Neural cell (in vitro differentiated cells): ENCODE results near the gene SYVN1. TPM values are rescaled to one million over a fixed set of nuclear protein-coding genes. Genes with fewer than 3 reads are reported as not detected.

ENCODE experiments used
- H2AFZ ChIP-seq: fragments of 200-600, 300-800 bp; sonication (generic), shearing (Covaris generic); 2 replicates; pipeline ENCODE4 v1.6.0; 2014; ENCODE audit warnings: low read depth, mild to moderate bottlenecking, antibody characterized with exemption, low read length, moderate library complexity
- H3F3A ChIP-seq: fragments of 200-600 bp; shearing (Covaris generic); 2 replicates; pipeline ENCODE4 v1.6.1; 2016; ENCODE audit warnings: mild to moderate bottlenecking, moderate library complexity, mixed read lengths, antibody characterized with exemption, low read length; ENCODE audit not compliant: insufficient read depth, poor library complexity, severe bottlenecking
- H3K27ac ChIP-seq: fragments of 200-600, 300-800 bp; sonication (generic), shearing (Covaris generic); 2 replicates; pipeline ENCODE4 v1.5.1; 2014; ENCODE audit warnings: mild to moderate bottlenecking, low read length, moderate library complexity
- H3K27me3 ChIP-seq: fragments of 300-800, 200-600 bp; sonication (generic), shearing (Covaris generic); 2 replicates; pipeline ENCODE4 v1.6.0; 2014; ENCODE audit warnings: mild to moderate bottlenecking, low read depth, low read length, moderate library complexity; ENCODE audit not compliant: insufficient read depth
- H3K36me3 ChIP-seq: fragments of 300-800, 200-600 bp; sonication (generic), shearing (Covaris generic); 2 replicates; pipeline ENCODE4 v1.5.1; 2014; ENCODE audit warnings: mild to moderate bottlenecking, antibody characterized with exemption, low read length, moderate library complexity; ENCODE audit not compliant: insufficient read depth
- H3K4me2 ChIP-seq: fragments of 300-800, 200-600 bp; sonication (generic), shearing (Covaris generic); 2 replicates; pipeline ENCODE4 v1.6.0; 2014; ENCODE audit warnings: mild to moderate bottlenecking, low read length
- H3K4me3 ChIP-seq: fragments of 300-800, 200-600 bp; sonication (generic), shearing (Covaris generic); 2 replicates; pipeline ENCODE4 v1.5.1; 2014; ENCODE audit warnings: mild to moderate bottlenecking, low read length, moderate library complexity
- H3K79me2 ChIP-seq: fragments of 200-600 bp; shearing (Covaris generic); replicated peaks from 2 replicates; pipeline ENCODE4 v1.6.0; 2014; ENCODE audit warnings: mild to moderate bottlenecking, low read length, moderate library complexity; ENCODE audit not compliant: insufficient read depth
- H3K9ac ChIP-seq: fragments of 300-800, 200-600 bp; sonication (generic), shearing (Covaris generic); 2 replicates; pipeline ENCODE4 v1.6.1; 2016; ENCODE audit warnings: mild to moderate bottlenecking, low read length, mixed read lengths
- H3K9me2 ChIP-seq: fragments of 200-600 bp; shearing (Covaris generic); 2 replicates; pipeline ENCODE4 v1.6.1; 2016; ENCODE audit warnings: mild to moderate bottlenecking, low read length, mixed read lengths; ENCODE audit not compliant: insufficient read depth
- H3K9me3 ChIP-seq: fragments of 200-600, 300-800 bp; sonication (generic), shearing (Covaris generic); 2 replicates; pipeline ENCODE4 v1.6.1; 2016; ENCODE audit warnings: mild to moderate bottlenecking, mixed run types, low read length, moderate library complexity, mixed read lengths
- H4K20me1 ChIP-seq: fragments of 200-600 bp; shearing (Covaris generic); 2 replicates; pipeline ENCODE4 v1.6.1; 2016; ENCODE audit warnings: mild to moderate bottlenecking, mixed run types; ENCODE audit not compliant: insufficient read depth
- EP300 ChIP-seq: fragments of 450-650 bp; conservative IDR thresholded peaks from 2 replicates; pipeline ENCODE4 v1.6.1; 2014; ENCODE audit warnings: antibody characterized with exemption, mild to moderate bottlenecking, moderate library complexity; ENCODE audit not compliant: poor library complexity, severe bottlenecking
- EZH2 ChIP-seq: fragments of 200-600, 300-800 bp; shearing (Covaris generic), sonication (generic); IDR thresholded peaks from 2 replicates; pipeline ENCODE4 v1.6.1; 2014; ENCODE audit warnings: antibody characterized with exemption, low read length, borderline replicate concordance, mild to moderate bottlenecking; ENCODE audit not compliant: insufficient read depth, poor library complexity, severe bottlenecking
- MXI1 ChIP-seq: fragments of 450-650 bp; conservative IDR thresholded peaks from 2 replicates; pipeline ENCODE4 v1.6.1; 2014; ENCODE audit warnings: antibody characterized with exemption, mild to moderate bottlenecking; ENCODE audit not compliant: poor library complexity, severe bottlenecking
- POLR2AphosphoS5 ChIP-seq: IDR thresholded peaks from 2 replicates; pipeline ENCODE4 v1.6.1; 2012
- RAD21 ChIP-seq: fragments of 450-650 bp; conservative IDR thresholded peaks from 2 replicates; pipeline ENCODE4 v1.6.1; 2014; ENCODE audit warnings: antibody characterized with exemption, mild to moderate bottlenecking, moderate library complexity
- SMC3 ChIP-seq: fragments of 450-650 bp; conservative IDR thresholded peaks from 2 replicates; pipeline ENCODE4 v1.6.1; 2014; ENCODE audit warnings: antibody characterized with exemption, mild to moderate bottlenecking, moderate library complexity; ENCODE audit not compliant: poor library complexity
- TAF1 ChIP-seq: IDR thresholded peaks from 2 replicates; pipeline ENCODE4 v1.6.1; 2012; ENCODE audit warnings: low read depth
- polyA plus RNA-seq: library from polyadenylated mRNA; depleted of rRNA; stranded (reverse); fragments of >200 nt; gene quantifications from 2 replicates; pipeline ENCODE4 v1.2.3, GENCODE V29; 2014
- TF ChIP-seq, protein P1 (sequence below): fragments of 450-650 bp; IDR thresholded peaks from 2 replicates; pipeline ENCODE4 v1.5.1; 2014; ENCODE audit warnings: antibody characterized with exemption, mild to moderate bottlenecking, moderate library complexity; ENCODE audit not compliant: poor library complexity, severe bottlenecking
- TF ChIP-seq, protein P2 (sequence below): IDR thresholded peaks from 2 replicates; pipeline ENCODE4 v1.6.1; 2012; ENCODE audit warnings: borderline replicate concordance

SYVN1 gene
- polyA plus RNA-seq, 1 donor from 2014 or later = 12.8 TPM

DNA sequence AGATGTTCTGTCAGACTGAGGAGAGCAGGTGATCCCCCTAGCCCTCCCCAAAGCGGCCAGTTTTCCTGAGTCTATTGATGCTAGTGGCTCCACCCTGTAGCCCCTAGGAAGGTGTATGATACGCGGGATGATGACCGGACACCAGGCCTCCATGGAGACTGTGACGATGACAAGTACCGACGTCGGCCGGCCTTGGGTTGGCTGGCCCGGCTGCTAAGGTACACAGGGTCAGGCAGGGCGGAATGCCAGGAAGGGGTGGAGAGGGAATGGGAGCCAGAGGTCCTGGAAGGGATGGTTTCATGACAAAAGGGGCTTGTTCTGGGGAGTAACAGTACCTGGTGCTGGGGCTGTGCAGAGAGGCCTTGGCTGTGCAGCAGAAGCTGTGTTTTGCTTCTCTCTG lies 47.1 kb downstream of the SYVN1 start:
- Histone ChIP-seq H3K27me3 (no peaks in the 10 kb centered on the region), H3F3A (no peaks in the 10 kb centered on the region), H4K20me1 (no peaks in the 10 kb centered on the region), H3K79me2 (peaks cover 23% of the 10 kb centered on the region), H2AFZ (no peak overlapping the region), H3K9ac (no peak overlapping the region), H3K4me3 (no peak overlapping the region), H3K4me2 (no peak overlapping the region), H3K9me3 (no peaks in the 10 kb centered on the region), H3K9me2 (no peaks in the 10 kb centered on the region), H3K27ac (no peak overlapping the region), H3K36me3 (no peaks in the 10 kb centered on the region)
- TF ChIP-seq EP300 (no peak), TAF1 (no peak), EZH2 (no peak), MXI1 (no peak), POLR2AphosphoS5 (no peak)
- TF ChIP-seq, protein P1, sequence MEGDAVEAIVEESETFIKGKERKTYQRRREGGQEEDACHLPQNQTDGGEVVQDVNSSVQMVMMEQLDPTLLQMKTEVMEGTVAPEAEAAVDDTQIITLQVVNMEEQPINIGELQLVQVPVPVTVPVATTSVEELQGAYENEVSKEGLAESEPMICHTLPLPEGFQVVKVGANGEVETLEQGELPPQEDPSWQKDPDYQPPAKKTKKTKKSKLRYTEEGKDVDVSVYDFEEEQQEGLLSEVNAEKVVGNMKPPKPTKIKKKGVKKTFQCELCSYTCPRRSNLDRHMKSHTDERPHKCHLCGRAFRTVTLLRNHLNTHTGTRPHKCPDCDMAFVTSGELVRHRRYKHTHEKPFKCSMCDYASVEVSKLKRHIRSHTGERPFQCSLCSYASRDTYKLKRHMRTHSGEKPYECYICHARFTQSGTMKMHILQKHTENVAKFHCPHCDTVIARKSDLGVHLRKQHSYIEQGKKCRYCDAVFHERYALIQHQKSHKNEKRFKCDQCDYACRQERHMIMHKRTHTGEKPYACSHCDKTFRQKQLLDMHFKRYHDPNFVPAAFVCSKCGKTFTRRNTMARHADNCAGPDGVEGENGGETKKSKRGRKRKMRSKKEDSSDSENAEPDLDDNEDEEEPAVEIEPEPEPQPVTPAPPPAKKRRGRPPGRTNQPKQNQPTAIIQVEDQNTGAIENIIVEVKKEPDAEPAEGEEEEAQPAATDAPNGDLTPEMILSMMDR = no peak
- TF ChIP-seq, protein P2, sequence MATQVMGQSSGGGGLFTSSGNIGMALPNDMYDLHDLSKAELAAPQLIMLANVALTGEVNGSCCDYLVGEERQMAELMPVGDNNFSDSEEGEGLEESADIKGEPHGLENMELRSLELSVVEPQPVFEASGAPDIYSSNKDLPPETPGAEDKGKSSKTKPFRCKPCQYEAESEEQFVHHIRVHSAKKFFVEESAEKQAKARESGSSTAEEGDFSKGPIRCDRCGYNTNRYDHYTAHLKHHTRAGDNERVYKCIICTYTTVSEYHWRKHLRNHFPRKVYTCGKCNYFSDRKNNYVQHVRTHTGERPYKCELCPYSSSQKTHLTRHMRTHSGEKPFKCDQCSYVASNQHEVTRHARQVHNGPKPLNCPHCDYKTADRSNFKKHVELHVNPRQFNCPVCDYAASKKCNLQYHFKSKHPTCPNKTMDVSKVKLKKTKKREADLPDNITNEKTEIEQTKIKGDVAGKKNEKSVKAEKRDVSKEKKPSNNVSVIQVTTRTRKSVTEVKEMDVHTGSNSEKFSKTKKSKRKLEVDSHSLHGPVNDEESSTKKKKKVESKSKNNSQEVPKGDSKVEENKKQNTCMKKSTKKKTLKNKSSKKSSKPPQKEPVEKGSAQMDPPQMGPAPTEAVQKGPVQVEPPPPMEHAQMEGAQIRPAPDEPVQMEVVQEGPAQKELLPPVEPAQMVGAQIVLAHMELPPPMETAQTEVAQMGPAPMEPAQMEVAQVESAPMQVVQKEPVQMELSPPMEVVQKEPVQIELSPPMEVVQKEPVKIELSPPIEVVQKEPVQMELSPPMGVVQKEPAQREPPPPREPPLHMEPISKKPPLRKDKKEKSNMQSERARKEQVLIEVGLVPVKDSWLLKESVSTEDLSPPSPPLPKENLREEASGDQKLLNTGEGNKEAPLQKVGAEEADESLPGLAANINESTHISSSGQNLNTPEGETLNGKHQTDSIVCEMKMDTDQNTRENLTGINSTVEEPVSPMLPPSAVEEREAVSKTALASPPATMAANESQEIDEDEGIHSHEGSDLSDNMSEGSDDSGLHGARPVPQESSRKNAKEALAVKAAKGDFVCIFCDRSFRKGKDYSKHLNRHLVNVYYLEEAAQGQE = no peak

DNA sequence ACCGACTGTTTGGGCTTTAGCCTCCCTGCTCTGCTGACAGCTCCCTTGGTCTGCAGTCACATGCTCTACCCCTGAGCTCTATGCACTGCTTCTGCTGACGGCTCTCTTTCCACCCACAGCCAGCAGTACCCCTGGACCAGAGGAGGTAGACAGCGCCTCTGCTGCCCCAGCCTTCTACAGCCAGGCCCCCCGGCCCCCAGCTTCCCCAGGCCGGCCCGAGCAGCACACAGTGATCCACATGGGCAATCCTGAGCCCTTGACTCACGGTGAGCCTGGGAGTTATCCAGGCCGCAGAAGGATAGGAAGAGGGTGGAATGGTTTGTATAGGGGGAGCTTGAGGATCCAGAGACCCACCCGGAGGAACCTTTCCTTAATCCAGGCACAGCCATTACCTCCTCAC lies 47.5 kb downstream of the SYVN1 start:
- no peak overlapping the region for H3K27ac ChIP-seq
- no peak overlapping the region for H3K9ac ChIP-seq
- no peaks in the 10 kb centered on the region for H3K9me2 ChIP-seq
- no peaks in the 10 kb centered on the region for H3K27me3 ChIP-seq
- H3K4me2 ChIP-seq = no peak overlapping the region
- TF ChIP-seq POLR2AphosphoS5 = no peak
- no peaks in the 10 kb centered on the region for H4K20me1 ChIP-seq
- H3K36me3 ChIP-seq = no peaks in the 10 kb centered on the region
- H3F3A ChIP-seq = no peaks in the 10 kb centered on the region
- H3K4me3 ChIP-seq = no peak overlapping the region
- no peaks in the 10 kb centered on the region for H3K9me3 ChIP-seq
- no peak overlapping the region for H2AFZ ChIP-seq
- H3K79me2 ChIP-seq = peaks cover 23% of the 10 kb centered on the region

DNA sequence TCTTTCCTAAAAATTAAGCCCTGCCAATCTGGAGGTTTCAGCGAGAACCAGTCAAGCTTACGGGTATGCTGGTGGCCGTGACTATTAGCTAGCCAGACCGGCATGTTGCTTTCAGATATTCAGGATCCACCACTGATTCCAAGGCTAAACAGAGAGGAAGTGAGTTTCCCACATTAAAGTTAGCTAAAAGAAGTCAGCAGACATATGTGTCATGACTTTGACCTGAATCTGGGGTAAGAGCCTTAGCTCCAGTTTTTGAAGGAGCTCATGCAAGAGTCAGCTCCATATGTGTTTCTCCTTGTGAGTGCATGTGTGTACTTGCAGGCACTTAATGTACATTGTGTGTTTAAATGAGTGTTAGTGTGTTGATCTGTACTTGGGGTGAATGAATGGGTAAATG lies 48.9 kb downstream of the SYVN1 start:
- Histone ChIP-seq H3K36me3 (no peaks in the 10 kb centered on the region), H3K9me2 (no peaks in the 10 kb centered on the region), H3K79me2 (peaks cover 23% of the 10 kb centered on the region), H3K4me2 (no peak overlapping the region), H2AFZ (no peak overlapping the region), H3K9me3 (no peaks in the 10 kb centered on the region), H4K20me1 (no peaks in the 10 kb centered on the region), H3K4me3 (peak overlapping the region; percentile 84), H3K27ac (no peak overlapping the region), H3F3A (no peaks in the 10 kb centered on the region), H3K9ac (no peak overlapping the region), H3K27me3 (no peaks in the 10 kb centered on the region)
- TF ChIP-seq RAD21 = no peak
- TF ChIP-seq, protein P2 = no peak
- no peak for TF ChIP-seq POLR2AphosphoS5
- TF ChIP-seq EZH2 = no peak
- TF ChIP-seq, protein P1 = no peak
- no peak for TF ChIP-seq EP300
- no peak for TF ChIP-seq SMC3
- no peak for TF ChIP-seq TAF1
- no peak for TF ChIP-seq MXI1
